Thoracic aorta (tissue), 2 donors: ENCODE data around the gene DHDH. TPM values are rescaled to one million over a fixed set of nuclear protein-coding genes. Genes with fewer than 3 reads are reported as not detected.
A peak's percentile ranks its signal among the peaks of the same experiment; 100 is the strongest.

Source experiments
- ATAC-seq: fragments of 150-250 bp; one replicate; pipeline ENCODE4 v1.8.0; 2017; ENCODE audit warnings: low read depth; ENCODE audit not compliant: insufficient number of reproducible peaks, low FRiP score
- DNase-seq: peaks from one replicate; pipeline ENCODE4 v3.0.0-alpha.2; 2020; ENCODE audit warnings: low spot score
- H3K27ac ChIP-seq, 2 donors: fragments of 200-600 bp; sonication (generic); 1 replicate in 1 of 2; 2 replicates in 1 of 2; pipeline ENCODE4 v1.5.1; 2016; ENCODE audit warnings: mild to moderate bottlenecking in 2 of 2, moderate library complexity in 2 of 2
- H3K27me3 ChIP-seq: fragments of 200-600 bp; sonication (generic); replicated peaks from 2 replicates; pipeline ENCODE4 v1.6.0; 2016; ENCODE audit warnings: mild to moderate bottlenecking; ENCODE audit not compliant: insufficient read depth
- H3K36me3 ChIP-seq: fragments of 200-600 bp; sonication (generic); one replicate; pipeline ENCODE4 v1.5.1; 2016
- H3K4me1 ChIP-seq, 2 donors: fragments of 200-600 bp; sonication (generic); 1 replicate in 1 of 2; 2 replicates in 1 of 2; pipeline versions ENCODE4 v1.5.1 to v1.6.0; 2016; ENCODE audit warnings: low read depth in 2 of 2, mild to moderate bottlenecking in 1 of 2; ENCODE audit not compliant: control insufficient read depth in 1 of 2
- H3K4me3 ChIP-seq: fragments of 200-600 bp; sonication (generic); 2 replicates; pipeline ENCODE4 v1.5.1; 2016; ENCODE audit warnings: mild to moderate bottlenecking
- H3K9me3 ChIP-seq: fragments of 200-600 bp; sonication (generic); 2 replicates; pipeline ENCODE4 v1.5.1; 2016
- total RNA-seq, 2 donors: library from RNA; depleted of rRNA; stranded (reverse); fragments of >200 nt; gene quantifications; one replicate each; pipeline versions ENCODE4 v1.1.0 to v1.2.3, GENCODE V29; 2016
- TF ChIP-seq, protein P1 (sequence below): fragments of 200-600 bp; sonication (generic); IDR thresholded peaks from one replicate; pipeline ENCODE4 v1.5.1; 2019; ENCODE audit warnings: antibody characterized with exemption

DHDH gene
- total RNA-seq, 2 donors from 2014 or later = 3.7 TPM; not detected in 1

- no peak for ATAC-seq
Observed at GRCh38 chr19:48959341-48960239, 26.1 kb downstream of the DHDH start.

DNA sequence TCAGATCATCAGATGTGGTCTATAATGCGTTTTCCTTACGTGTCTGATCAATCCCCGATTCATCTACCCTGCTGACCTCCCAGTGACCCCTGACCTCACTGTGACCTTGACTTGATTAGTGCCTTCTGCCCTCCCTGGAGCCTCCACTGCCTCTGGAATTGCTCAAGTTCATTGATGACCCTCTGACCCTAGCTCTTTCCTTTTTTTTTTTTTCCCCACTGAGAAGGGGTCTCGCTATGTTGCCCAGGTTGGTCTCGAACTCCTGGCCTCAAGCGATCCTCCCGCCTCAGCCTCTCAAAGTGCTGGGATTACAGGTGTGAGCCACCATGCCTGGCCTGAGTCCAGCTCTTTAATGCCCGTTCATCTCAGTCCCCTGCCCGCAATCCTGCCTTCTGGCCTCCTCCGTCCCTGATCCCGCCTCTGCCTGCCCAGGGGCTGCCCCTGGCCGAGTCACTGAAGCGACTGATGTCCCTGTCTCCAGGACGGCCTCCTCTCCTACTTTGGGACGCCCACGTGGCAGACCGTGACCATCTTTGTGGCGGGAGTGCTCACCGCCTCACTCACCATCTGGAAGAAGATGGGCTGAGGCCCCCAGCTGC lies 27.7 kb downstream of the DHDH start:
- TF ChIP-seq, protein P1, sequence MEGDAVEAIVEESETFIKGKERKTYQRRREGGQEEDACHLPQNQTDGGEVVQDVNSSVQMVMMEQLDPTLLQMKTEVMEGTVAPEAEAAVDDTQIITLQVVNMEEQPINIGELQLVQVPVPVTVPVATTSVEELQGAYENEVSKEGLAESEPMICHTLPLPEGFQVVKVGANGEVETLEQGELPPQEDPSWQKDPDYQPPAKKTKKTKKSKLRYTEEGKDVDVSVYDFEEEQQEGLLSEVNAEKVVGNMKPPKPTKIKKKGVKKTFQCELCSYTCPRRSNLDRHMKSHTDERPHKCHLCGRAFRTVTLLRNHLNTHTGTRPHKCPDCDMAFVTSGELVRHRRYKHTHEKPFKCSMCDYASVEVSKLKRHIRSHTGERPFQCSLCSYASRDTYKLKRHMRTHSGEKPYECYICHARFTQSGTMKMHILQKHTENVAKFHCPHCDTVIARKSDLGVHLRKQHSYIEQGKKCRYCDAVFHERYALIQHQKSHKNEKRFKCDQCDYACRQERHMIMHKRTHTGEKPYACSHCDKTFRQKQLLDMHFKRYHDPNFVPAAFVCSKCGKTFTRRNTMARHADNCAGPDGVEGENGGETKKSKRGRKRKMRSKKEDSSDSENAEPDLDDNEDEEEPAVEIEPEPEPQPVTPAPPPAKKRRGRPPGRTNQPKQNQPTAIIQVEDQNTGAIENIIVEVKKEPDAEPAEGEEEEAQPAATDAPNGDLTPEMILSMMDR = no peak
- Histone ChIP-seq H3K9me3 (no peaks in the 10 kb centered on the region), H3K27ac (peak overlapping the region; percentile 22 to 95), H3K4me1 (peaks cover 5 to 20% of the 10 kb centered on the region in 2 donors), H3K4me3 (no peak overlapping the region), H3K27me3 (no peaks in the 10 kb centered on the region), H3K36me3 (peaks cover 4% of the 10 kb centered on the region)
- ATAC-seq = no peak
- no peak for DNase-seq

More at GRCh38 chr19:48959341-48960239, 26.1 kb downstream of the DHDH start:
- H3K9me3 ChIP-seq = no peaks in the 10 kb centered on the region
- H3K4me3 ChIP-seq = no peak overlapping the region
- H3K27ac ChIP-seq = no peak overlapping the region
- peaks cover 4% of the 10 kb centered on the region for H3K36me3 ChIP-seq
- DNase-seq = no peak
- peaks cover 15 to 29% of the 10 kb centered on the region in 2 donors for H3K4me1 ChIP-seq
- no peaks in the 10 kb centered on the region for H3K27me3 ChIP-seq
- TF ChIP-seq, protein P1 = no peak

- H3K27me3 ChIP-seq = no peaks in the 10 kb centered on the region
- H3K4me3 ChIP-seq = no peak overlapping the region
- H3K4me1 ChIP-seq = peaks cover 6 to 23% of the 10 kb centered on the region in 2 donors
- ATAC-seq (no peak), DNase-seq (no peak)
- no peaks in the 10 kb centered on the region for H3K9me3 ChIP-seq
- peaks cover 5% of the 10 kb centered on the region for H3K36me3 ChIP-seq
- peak overlapping the region; percentile 22 to 95 for H3K27ac ChIP-seq
- TF ChIP-seq, protein P1 = no peak
Observed at GRCh38 chr19:48961673-48962028, 28.2 kb downstream of the DHDH start.

DNA sequence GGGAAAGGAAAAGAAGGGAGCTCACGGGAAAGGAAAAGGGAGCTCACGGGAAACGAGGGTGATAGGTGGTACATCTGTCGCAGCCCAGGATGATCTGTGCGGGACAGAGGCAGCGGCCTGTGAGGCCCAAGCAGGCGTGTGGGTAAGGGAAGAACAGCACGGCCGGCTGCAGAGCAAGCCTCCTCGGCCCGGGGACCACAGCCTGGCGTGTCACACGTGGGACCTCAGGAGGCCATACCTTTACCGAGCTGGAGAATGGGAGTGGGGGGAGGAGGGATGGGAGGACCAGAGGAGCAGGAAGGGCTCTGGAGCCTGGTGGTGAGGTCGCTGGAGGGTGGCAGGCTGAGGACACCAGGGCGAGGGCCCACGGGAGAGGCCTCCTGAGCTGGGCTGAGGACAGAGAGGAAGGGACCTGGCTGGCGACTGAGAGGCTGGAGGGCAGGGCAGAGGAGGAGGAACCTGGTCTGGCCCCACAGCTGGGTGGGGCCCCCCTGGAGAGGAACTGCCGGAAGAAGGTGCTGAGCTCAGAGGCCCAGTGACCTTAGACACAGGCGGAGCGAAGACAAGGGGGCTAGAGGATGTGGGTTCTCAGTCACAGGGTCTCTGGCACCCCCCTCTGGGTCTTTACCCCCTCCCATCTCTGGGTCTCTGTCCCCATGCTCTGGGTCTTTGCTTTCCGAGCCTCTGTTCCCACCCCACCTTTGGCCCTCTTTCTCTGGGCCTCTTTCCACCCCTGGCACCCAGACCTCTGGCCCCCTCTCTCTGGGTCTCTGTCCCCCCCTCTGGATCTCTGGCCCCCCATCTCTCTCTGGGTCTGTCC lies 28.7 kb downstream of the DHDH start:
- no peaks in the 10 kb centered on the region for H3K9me3 ChIP-seq
- no peak for DNase-seq
- TF ChIP-seq, protein P1 = no peak

GRCh38 chr19:48962849-48963165 lies 29.3 kb downstream of the DHDH start:
- peaks cover 9% of the 10 kb centered on the region for H3K36me3 ChIP-seq
- DNase-seq = no peak
- TF ChIP-seq, protein P1 = no peak

More for the DNA sequence above, 28.7 kb downstream of the DHDH start:
- Histone ChIP-seq H3K27ac (peak overlapping the region; percentile 95 to 98), H3K4me1 (peaks cover 12 to 28% of the 10 kb centered on the region in 2 donors), H3K36me3 (peaks cover 9% of the 10 kb centered on the region), H3K27me3 (no peaks in the 10 kb centered on the region), H3K4me3 (no peak overlapping the region)
- ATAC-seq = no peak

More at GRCh38 chr19:48962849-48963165, 29.3 kb downstream of the DHDH start:
- Histone ChIP-seq H3K4me3 (no peak overlapping the region), H3K27me3 (no peaks in the 10 kb centered on the region), H3K27ac (peak overlapping the region; percentile 95 to 98), H3K9me3 (no peaks in the 10 kb centered on the region), H3K4me1 (peaks cover 12 to 34% of the 10 kb centered on the region in 2 donors)
- no peak for ATAC-seq
